Hepatocyte (in vitro differentiated cells): ENCODE measurements around the gene TMEM131L.

Source experiments
- EZH2 ChIP-seq: fragments of 200-600 bp; sonication (generic); IDR thresholded peaks from 2 replicates; pipeline ENCODE4 v1.6.1; 2016; ENCODE audit warnings: antibody characterized with exemption, mild to moderate bottlenecking, borderline replicate concordance
- TF ChIP-seq, protein P1 (sequence below): fragments of 200-600 bp; sonication (generic); IDR thresholded peaks from 2 replicates; pipeline ENCODE4 v1.5.1; 2016; ENCODE audit warnings: antibody characterized with exemption, mild to moderate bottlenecking; ENCODE audit not compliant: poor library complexity

DNA sequence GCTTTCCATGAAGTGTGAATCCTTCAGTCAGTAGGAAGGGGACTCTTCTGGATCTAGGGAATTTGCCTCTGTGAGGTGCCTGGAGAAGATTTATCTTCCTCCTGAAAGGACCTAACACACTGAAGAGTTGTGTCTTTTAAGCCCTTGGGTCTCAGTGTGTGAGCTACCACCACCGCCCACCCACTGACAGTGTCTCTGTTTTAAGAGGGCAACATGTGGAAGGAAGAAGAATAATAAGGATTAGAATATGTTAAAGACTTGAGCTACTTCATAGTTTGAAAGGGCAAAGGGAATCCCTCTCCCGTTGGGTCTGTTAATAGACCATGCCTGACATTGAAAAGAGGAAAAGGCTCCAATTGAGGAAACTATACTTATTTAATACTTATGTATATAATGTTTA, 153.7 kb downstream of the TMEM131L start:
- TF ChIP-seq EZH2 = no peak
- TF ChIP-seq, protein P1, sequence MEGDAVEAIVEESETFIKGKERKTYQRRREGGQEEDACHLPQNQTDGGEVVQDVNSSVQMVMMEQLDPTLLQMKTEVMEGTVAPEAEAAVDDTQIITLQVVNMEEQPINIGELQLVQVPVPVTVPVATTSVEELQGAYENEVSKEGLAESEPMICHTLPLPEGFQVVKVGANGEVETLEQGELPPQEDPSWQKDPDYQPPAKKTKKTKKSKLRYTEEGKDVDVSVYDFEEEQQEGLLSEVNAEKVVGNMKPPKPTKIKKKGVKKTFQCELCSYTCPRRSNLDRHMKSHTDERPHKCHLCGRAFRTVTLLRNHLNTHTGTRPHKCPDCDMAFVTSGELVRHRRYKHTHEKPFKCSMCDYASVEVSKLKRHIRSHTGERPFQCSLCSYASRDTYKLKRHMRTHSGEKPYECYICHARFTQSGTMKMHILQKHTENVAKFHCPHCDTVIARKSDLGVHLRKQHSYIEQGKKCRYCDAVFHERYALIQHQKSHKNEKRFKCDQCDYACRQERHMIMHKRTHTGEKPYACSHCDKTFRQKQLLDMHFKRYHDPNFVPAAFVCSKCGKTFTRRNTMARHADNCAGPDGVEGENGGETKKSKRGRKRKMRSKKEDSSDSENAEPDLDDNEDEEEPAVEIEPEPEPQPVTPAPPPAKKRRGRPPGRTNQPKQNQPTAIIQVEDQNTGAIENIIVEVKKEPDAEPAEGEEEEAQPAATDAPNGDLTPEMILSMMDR = no peak
